ENCODE measurements around the gene CRYZ. TPM values are rescaled to one million over a fixed set of nuclear protein-coding genes. Genes with fewer than 3 reads are reported as not detected.

Gene CRYZ
- total RNA-seq, 1 donor from 2014 or later: 6.7 TPM

GRCh38 chr1:74773582-74773981 is 40.7 kb upstream of the CRYZ start:
- DNase-seq (ENCODE audit: low spot score): no peak
- H3K36me3 Mint-ChIP-seq (ENCODE audit: low read depth): no peaks in the 10 kb centered on the region
- TF ChIP-seq CTCF (IDR thresholded peaks at IDR 0.05): no peak
- no peaks in the 10 kb centered on the region for H3K4me1 Mint-ChIP-seq (ENCODE audit: low read depth)
- no peak overlapping the region for H3K27ac Mint-ChIP-seq (ENCODE audit: unreplicated experiment)
- H3K4me3 Mint-ChIP-seq (ENCODE audit: unreplicated experiment): no peak overlapping the region
- H3K9me3 Mint-ChIP-seq (ENCODE audit: low read depth): no peaks in the 10 kb centered on the region
- H3K27me3 Mint-ChIP-seq (ENCODE audit: low read depth): peaks cover 35% of the 10 kb centered on the region

DNA sequence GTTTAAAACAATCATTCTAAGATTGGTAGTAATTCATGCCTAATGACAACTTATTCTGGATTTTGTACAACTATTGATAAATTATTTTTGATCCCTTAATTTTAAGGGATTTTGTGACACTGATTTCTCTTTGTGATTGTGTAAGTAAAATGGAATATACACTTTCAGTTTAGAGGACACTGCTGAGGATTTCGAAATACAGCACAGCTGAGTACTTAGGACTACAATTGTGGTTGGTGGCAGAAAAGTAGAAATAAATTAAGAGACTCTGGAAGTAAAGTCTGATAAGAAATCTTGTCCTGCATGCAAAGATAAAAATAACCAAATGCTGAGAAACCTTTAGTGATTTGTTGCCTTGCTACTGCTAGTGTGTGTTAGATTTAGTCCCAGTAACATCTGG is 40.1 kb upstream of the CRYZ start:
- Mint-ChIP-seq H3K4me1 (ENCODE audit: low read depth) (no peaks in the 10 kb centered on the region), H3K4me3 (ENCODE audit: unreplicated experiment) (no peak overlapping the region), H3K36me3 (ENCODE audit: low read depth) (no peaks in the 10 kb centered on the region), H3K27me3 (ENCODE audit: low read depth) (peaks cover 35% of the 10 kb centered on the region), H3K27ac (ENCODE audit: unreplicated experiment) (no peak overlapping the region), H3K9me3 (ENCODE audit: low read depth) (no peaks in the 10 kb centered on the region)
- no peak for DNase-seq (ENCODE audit: low spot score)
- TF ChIP-seq CTCF (IDR thresholded peaks at IDR 0.05): no peak

- peak; percentile 91 for TF ChIP-seq CTCF (IDR thresholded peaks at IDR 0.05)
- H3K9me3 Mint-ChIP-seq (ENCODE audit: low read depth): no peaks in the 10 kb centered on the region
- no peak overlapping the region for H3K4me3 Mint-ChIP-seq (ENCODE audit: unreplicated experiment)
- H3K27me3 Mint-ChIP-seq (ENCODE audit: low read depth): peaks cover 35% of the 10 kb centered on the region
- H3K36me3 Mint-ChIP-seq (ENCODE audit: low read depth): no peaks in the 10 kb centered on the region
- no peak for DNase-seq (ENCODE audit: low spot score)
- no peaks in the 10 kb centered on the region for H3K4me1 Mint-ChIP-seq (ENCODE audit: low read depth)
- no peak overlapping the region for H3K27ac Mint-ChIP-seq (ENCODE audit: unreplicated experiment)
These were observed 39.2 kb upstream of the CRYZ start for GRCh38 chr1:74771913-74772515.

DNA sequence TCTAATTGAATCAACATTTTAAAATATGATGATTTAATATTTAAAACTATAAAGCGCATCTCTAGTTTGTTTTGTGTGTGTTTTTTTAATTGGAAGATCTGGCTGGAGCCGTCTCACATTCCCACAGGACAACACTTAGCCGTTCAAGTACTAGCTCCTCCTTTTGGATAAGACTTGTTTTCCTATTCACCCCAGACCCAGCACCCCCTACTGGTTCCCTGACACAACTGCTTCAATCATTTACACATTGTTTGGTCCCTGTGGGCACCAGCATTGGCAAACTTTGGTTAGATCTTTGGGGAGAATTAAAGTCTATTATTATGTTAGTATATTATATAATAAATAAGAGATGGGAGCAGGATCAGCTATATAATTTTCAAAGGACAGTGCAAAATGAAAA is 34.6 kb upstream of the CRYZ start:
- no peaks in the 10 kb centered on the region for H3K9me3 Mint-ChIP-seq (ENCODE audit: low read depth)
- no peaks in the 10 kb centered on the region for H3K4me1 Mint-ChIP-seq (ENCODE audit: low read depth)
- TF ChIP-seq CTCF (IDR thresholded peaks at IDR 0.05): peak; percentile 45
- no peaks in the 10 kb centered on the region for H3K36me3 Mint-ChIP-seq (ENCODE audit: low read depth)
- H3K4me3 Mint-ChIP-seq (ENCODE audit: unreplicated experiment): no peak overlapping the region
- no peak for DNase-seq (ENCODE audit: low spot score)
- peaks cover 17% of the 10 kb centered on the region for H3K27me3 Mint-ChIP-seq (ENCODE audit: low read depth)
- no peak overlapping the region for H3K27ac Mint-ChIP-seq (ENCODE audit: unreplicated experiment)

DNA sequence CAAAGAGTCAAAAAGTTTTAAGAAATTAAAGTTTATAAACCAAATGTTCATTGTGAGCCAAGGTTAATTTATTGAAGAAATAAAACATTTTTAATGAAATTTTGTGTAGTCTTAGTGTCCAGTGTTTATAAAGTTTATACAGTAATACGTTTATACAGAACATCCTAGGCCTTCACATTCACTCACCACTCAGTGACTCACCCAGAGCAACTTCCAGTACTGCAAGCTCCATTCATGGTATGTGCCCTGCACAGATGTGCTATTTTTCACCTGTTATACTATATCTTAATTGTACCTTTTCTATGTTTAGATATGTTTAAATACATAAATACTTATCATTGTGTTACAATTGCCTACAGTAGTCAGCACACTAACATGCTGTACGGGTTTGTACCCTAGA is 33.7 kb upstream of the CRYZ start:
- H3K4me3 Mint-ChIP-seq (ENCODE audit: unreplicated experiment): no peak overlapping the region
- no peak overlapping the region for H3K27ac Mint-ChIP-seq (ENCODE audit: unreplicated experiment)
- no peak for TF ChIP-seq CTCF (IDR thresholded peaks at IDR 0.05)
- DNase-seq (ENCODE audit: low spot score): no peak
- peaks cover 15% of the 10 kb centered on the region for H3K27me3 Mint-ChIP-seq (ENCODE audit: low read depth)
- H3K9me3 Mint-ChIP-seq (ENCODE audit: low read depth): no peaks in the 10 kb centered on the region
- no peaks in the 10 kb centered on the region for H3K4me1 Mint-ChIP-seq (ENCODE audit: low read depth)
- peaks cover 2% of the 10 kb centered on the region for H3K36me3 Mint-ChIP-seq (ENCODE audit: low read depth)
